GM18873 (cell line): Measurements from ENCODE around the gene MRPS34.

Source experiments
- ATAC-seq: cut with Tn5 transposase; IDR thresholded peaks from one replicate; pipeline ENCODE4 v1.9.1; 2021; ENCODE audit warnings: mild to moderate bottlenecking, moderate library complexity, moderate number of reproducible peaks; ENCODE audit not compliant: unreplicated experiment, low FRiP score

MRPS34 gene

GRCh38 chr16:1731603-1732002 is 41.3 kb downstream of the MRPS34 start:
- ATAC-seq = no peak

GRCh38 chr16:1731073-1731472 is 41.9 kb downstream of the MRPS34 start:
- ATAC-seq = no peak

- no peak for ATAC-seq
Measured at GRCh38 chr16:1729445-1729844, 43.5 kb downstream of the MRPS34 start.

- no peak for ATAC-seq
Measured at GRCh38 chr16:1729026-1729425, 43.9 kb downstream of the MRPS34 start.

- ATAC-seq = no peak
Measured at GRCh38 chr16:1727651-1728624, 45.0 kb downstream of the MRPS34 start.

- no peak for ATAC-seq
Measured at GRCh38 chr16:1726661-1727502, 46.1 kb downstream of the MRPS34 start.

- no peak for ATAC-seq
Measured at GRCh38 chr16:1724491-1724890, 48.4 kb downstream of the MRPS34 start.

- ATAC-seq = no peak
Measured at GRCh38 chr16:1723450-1724147, 49.3 kb downstream of the MRPS34 start.
